Transverse colon (tissue), 3 donors: ENCODE data around the gene CPHXL2.

ENCODE experiments used
- CTCF ChIP-seq, 5 experiments: fragments of 200-600 bp in 3 of 5; fragments of 450-650 bp in 2 of 5; sonication (generic) in 3 of 5; IDR thresholded peaks; 1 replicate in 2 of 5; 2 replicates in 3 of 5; pipeline ENCODE4 v1.5.1; 2016 to 2017; ENCODE audit warnings: antibody characterized with exemption in 5 of 5, inconsistent platforms in 3 of 5, mild to moderate bottlenecking in 2 of 5, moderate library complexity in 1 of 5
- POLR2A ChIP-seq: fragments of 450-650 bp; IDR thresholded peaks from one replicate; pipeline ENCODE4 v1.6.1; 2016; ENCODE audit warnings: antibody characterized with exemption, mild to moderate bottlenecking, moderate library complexity

DNA sequence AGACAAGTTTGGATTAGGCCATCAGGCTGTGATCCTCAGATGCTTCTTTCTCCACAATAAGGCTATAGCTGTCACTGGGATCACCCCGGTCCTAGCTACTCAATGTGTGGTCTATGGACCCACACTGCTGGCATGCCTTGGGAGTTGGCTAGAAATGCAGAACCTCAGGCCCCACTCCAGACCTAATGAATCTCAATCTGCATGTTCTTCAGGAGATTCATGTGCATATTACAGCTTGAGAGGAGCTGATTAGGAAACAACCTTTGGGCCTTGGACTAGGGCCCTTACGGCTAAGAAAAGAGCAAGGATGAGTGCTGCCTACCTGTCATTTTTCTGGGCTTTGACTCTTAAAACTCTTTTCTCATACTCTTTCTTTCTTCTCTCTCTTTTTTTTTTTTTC, 61.2 kb downstream of the CPHXL2 start:
- TF ChIP-seq POLR2A = no peak
- TF ChIP-seq CTCF (IDR thresholded peaks at IDR 0.05) = no peak
